EH (cell line): ENCODE measurements around the gene GSTM3.
"Not testable (repeated sequence)": the region's sequence is repeated elsewhere in the genome, so short reads cannot be mapped to it uniquely, and the experiment has no call there.

ENCODE experiments used
- DNase-seq: peaks from one replicate; pipeline ENCODE4 v3.0.0-alpha.2; 2015; ENCODE audit warnings: low read depth

GSTM3 gene

GRCh38 chr1:109762039-109762585 is 21.3 kb upstream of the GSTM3 start:
- DNase-seq, result no peak

GRCh38 chr1:109761227-109762038 is 20.6 kb upstream of the GSTM3 start:
- no peak for DNase-seq

GRCh38 chr1:109760581-109761226 is 19.9 kb upstream of the GSTM3 start:
- no peak for DNase-seq

GRCh38 chr1:109759513-109760334 is 18.9 kb upstream of the GSTM3 start:
- no peak for DNase-seq

- DNase-seq, result no peak
Observed at GRCh38 chr1:109757936-109758786, 17.3 kb upstream of the GSTM3 start.

- DNase-seq, result no peak
Observed at GRCh38 chr1:109756848-109757521, 16.1 kb upstream of the GSTM3 start.

GRCh38 chr1:109756325-109756724 is 15.5 kb upstream of the GSTM3 start:
- DNase-seq, result not testable (repeated sequence)

- DNase-seq, result no peak
Observed at GRCh38 chr1:109754738-109755137, 13.9 kb upstream of the GSTM3 start.

GRCh38 chr1:109751531-109752260 is 10.9 kb upstream of the GSTM3 start:
- DNase-seq, result no peak

- no peak for DNase-seq
Observed at GRCh38 chr1:109750920-109751319, 10.1 kb upstream of the GSTM3 start.

- DNase-seq, result no peak
Observed at GRCh38 chr1:109750241-109750882, 9.5 kb upstream of the GSTM3 start.

- no peak for DNase-seq
Observed at GRCh38 chr1:109749221-109749620, 8.4 kb upstream of the GSTM3 start.

GRCh38 chr1:109748311-109748710 is 7.5 kb upstream of the GSTM3 start:
- DNase-seq, result not testable (repeated sequence)

- DNase-seq, result peak; percentile 76
Observed at GRCh38 chr1:109739738-109740614, 862 bp downstream of the GSTM3 start.

GRCh38 chr1:109733236-109733870 is 7.5 kb downstream of the GSTM3 start:
- no peak for DNase-seq

- DNase-seq, result no peak
Observed at GRCh38 chr1:109732390-109732881, 8.4 kb downstream of the GSTM3 start.

- no peak for DNase-seq
Observed at GRCh38 chr1:109730666-109731065, 10.2 kb downstream of the GSTM3 start.

- DNase-seq, result no peak
Observed at GRCh38 chr1:109728870-109729269, 12.0 kb downstream of the GSTM3 start.
